ENCODE data around the gene DMD.
A peak's percentile ranks its signal among the peaks of the same experiment; 100 is the strongest.

Gene DMD

DNA sequence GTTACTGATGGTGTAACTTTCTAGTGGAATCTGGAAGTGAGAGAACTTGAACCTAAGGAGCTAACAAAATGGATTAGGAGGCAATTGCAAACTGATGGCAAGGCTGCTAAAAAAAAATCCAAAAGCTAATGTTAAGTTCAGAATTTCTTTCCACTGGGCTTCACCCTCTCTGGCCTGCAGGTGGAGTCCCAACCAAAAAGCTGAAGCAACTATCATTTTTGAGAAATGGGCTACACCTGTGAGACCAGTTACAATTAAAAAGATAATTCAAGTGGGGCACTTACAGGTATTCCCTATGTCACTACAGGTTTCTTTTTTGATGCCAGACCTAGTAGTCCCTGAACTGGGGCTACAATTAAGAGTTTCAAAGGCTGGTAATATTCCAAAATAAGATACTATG lies 1997.4 kb downstream of the DMD start:
- Histone ChIP-seq H3K36me3 (replicated peaks) (no peaks in the 10 kb centered on the region), H3K27me3 (replicated peaks) (no peaks in the 10 kb centered on the region), H3K4me3 (ENCODE audit: low read depth, low read length) (no peak overlapping the region), H3K27ac (no peak overlapping the region)
- TF ChIP-seq CTCF (IDR thresholded peaks at IDR 0.05; ENCODE audit: low read depth, low read length, missing control alignments) = peak; percentile 66
- DNase-seq = no peak
- in situ Hi-C loops (cut with HindIII; ENCODE audit: low pct_ligation_motif_present, low sequenced_read_pairs) = no loop called here

DNA sequence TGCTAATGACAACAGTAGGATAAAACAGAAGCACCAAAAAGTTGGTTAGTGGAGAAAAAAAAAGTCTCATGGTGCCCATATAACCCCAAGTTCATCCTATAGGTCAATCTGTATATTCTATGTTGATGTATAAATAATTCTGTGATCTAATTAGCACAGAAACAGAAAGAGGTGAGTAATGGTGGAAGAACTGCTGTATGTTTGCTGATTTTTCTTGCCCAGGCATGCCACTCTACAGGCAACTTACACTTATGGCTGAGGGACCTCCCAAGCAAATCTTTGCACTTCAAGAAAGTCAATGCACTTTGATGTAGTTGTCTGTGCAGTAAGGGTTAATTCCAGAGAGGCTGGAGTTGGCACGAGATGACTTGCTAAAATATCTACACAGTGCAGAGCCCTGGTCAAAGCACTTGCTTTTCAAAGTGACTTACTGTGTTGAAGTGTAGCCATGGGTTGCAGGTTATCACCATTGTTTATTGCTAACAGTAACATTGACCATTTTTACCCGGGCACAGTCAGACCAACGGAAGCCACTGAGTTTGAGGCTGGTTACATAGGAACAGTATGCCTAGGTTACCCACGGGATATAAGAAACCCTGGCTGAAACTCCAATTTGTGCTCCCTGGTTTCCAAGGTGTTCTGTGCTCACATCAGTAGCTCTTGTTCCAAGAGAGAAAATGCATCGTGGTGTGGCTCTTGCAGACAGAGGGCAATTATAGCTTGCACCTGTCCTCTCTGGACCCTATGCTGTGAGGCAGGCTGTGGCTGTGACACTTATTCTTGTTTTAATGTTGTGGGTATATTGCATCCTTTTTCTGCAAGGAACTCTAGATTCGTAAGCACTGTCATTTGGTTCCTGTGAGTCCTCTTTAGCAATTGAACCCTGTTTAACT lies 1998.2 kb downstream of the DMD start:
- Histone ChIP-seq H3K27ac (no peak overlapping the region), H3K27me3 (replicated peaks) (no peaks in the 10 kb centered on the region), H3K36me3 (replicated peaks) (no peaks in the 10 kb centered on the region), H3K4me3 (ENCODE audit: low read depth, low read length) (no peak overlapping the region)
- DNase-seq = no peak
- in situ Hi-C loops (cut with HindIII; ENCODE audit: low pct_ligation_motif_present, low sequenced_read_pairs) = no loop called here
- TF ChIP-seq CTCF (IDR thresholded peaks at IDR 0.05; ENCODE audit: low read depth, low read length, missing control alignments) = no peak

- Histone ChIP-seq H3K27me3 (replicated peaks) (no peaks in the 10 kb centered on the region), H3K4me3 (ENCODE audit: low read depth, low read length) (no peak overlapping the region), H3K27ac (peak overlapping the region; percentile 23), H3K36me3 (replicated peaks) (no peaks in the 10 kb centered on the region)
- TF ChIP-seq CTCF (IDR thresholded peaks at IDR 0.05; ENCODE audit: low read depth, low read length, missing control alignments) = no peak
- DNase-seq = peak; percentile 43
- in situ Hi-C loops (cut with HindIII; ENCODE audit: low pct_ligation_motif_present, low sequenced_read_pairs) = no loop called here
Observed at GRCh38 chrX:31209005-31209628, 2002.2 kb downstream of the DMD start.

DNA sequence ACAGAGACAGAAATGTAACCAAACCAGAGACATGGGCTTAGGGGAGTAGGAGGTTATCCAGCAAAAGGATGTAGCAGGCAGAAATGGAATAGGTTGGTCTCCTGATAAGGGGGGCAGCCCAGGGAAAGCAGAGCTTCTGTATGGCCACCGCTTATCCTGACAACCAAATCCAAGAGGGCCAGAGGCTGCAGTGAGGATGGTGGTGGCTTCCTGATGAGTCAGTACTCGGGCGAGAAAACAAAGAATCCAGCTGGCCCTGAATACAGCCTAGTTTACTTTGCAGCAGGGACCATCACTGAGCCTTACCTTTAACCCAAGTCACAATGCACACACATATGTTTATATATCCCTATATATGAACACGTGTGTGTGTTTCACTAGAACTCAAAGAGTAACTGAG lies 2009.8 kb downstream of the DMD start:
- Histone ChIP-seq H3K36me3 (replicated peaks) (no peaks in the 10 kb centered on the region), H3K27ac (no peak overlapping the region), H3K4me3 (ENCODE audit: low read depth, low read length) (no peak overlapping the region), H3K27me3 (replicated peaks) (no peaks in the 10 kb centered on the region)
- TF ChIP-seq CTCF (IDR thresholded peaks at IDR 0.05; ENCODE audit: low read depth, low read length, missing control alignments) = no peak
- peak; percentile 14 for DNase-seq
- in situ Hi-C loops (cut with HindIII; ENCODE audit: low pct_ligation_motif_present, low sequenced_read_pairs) = no loop called here

GRCh38 chrX:31200430-31200829 lies 2010.9 kb downstream of the DMD start:
- TF ChIP-seq CTCF (IDR thresholded peaks at IDR 0.05; ENCODE audit: low read depth, low read length, missing control alignments) = no peak
- H3K27me3 ChIP-seq (replicated peaks) = no peaks in the 10 kb centered on the region
- H3K27ac ChIP-seq = no peak overlapping the region
- in situ Hi-C loops (cut with HindIII; ENCODE audit: low pct_ligation_motif_present, low sequenced_read_pairs) = no loop called here
- no peak overlapping the region for H3K4me3 ChIP-seq (ENCODE audit: low read depth, low read length)
- H3K36me3 ChIP-seq (replicated peaks) = no peaks in the 10 kb centered on the region
- DNase-seq = no peak

Data from brain microvascular endothelial cell (primary cell).